Fibroblast of lung (primary cell): ENCODE data around the gene SLC15A1. TPM values are rescaled to one million over a fixed set of nuclear protein-coding genes. Genes with fewer than 3 reads are reported as not detected.
A peak's percentile ranks its signal among the peaks of the same experiment; 100 is the strongest.

ENCODE experiments used
- DNase-seq, 2 donors: peaks; one replicate each; pipeline versions ENCODE4 v3.0.0 to v3.0.0-alpha.2; 2010; ENCODE audit warnings: low read depth in 2 of 2
- H2AFZ ChIP-seq: 2 replicates; pipeline ENCODE4 v1.5.1; 2012; ENCODE audit warnings: low read length, control low read depth, inconsistent platforms
- H3K27ac ChIP-seq: 2 replicates; pipeline ENCODE4 v1.5.1; 2011; ENCODE audit warnings: low read length, control low read depth; ENCODE audit not compliant: insufficient read depth
- H3K27me3 ChIP-seq: 2 replicates; pipeline ENCODE4 v1.5.1; 2011; ENCODE audit warnings: mild to moderate bottlenecking, low read length; ENCODE audit not compliant: control insufficient read depth, insufficient read depth
- H3K36me3 ChIP-seq: 2 replicates; pipeline ENCODE4 v1.5.1; 2011; ENCODE audit warnings: low read length; ENCODE audit not compliant: control insufficient read depth, insufficient read depth
- H3K4me1 ChIP-seq: 2 replicates; pipeline ENCODE4 v1.5.1; 2011; ENCODE audit warnings: low read length; ENCODE audit not compliant: control insufficient read depth, insufficient read depth; ENCODE audit errors: extremely low read depth
- H3K4me2 ChIP-seq: 2 replicates; pipeline ENCODE4 v1.5.1; 2011; ENCODE audit warnings: low read length, control low read depth; ENCODE audit not compliant: insufficient read depth; ENCODE audit errors: extremely low read depth
- H3K4me3 ChIP-seq, 4 experiments: fragments of 200-600 bp in 1 of 4; sonication (generic) in 1 of 4; replicated peaks in 1 of 4; 2 replicates each; pipeline ENCODE4 v1.5.1; 2011 to 2016; ENCODE audit warnings: low read length in 4 of 4, low read depth in 3 of 4, mild to moderate bottlenecking in 3 of 4, control low read depth in 2 of 4, inconsistent platforms in 1 of 4, mixed read lengths in 1 of 4; ENCODE audit not compliant: insufficient read depth in 1 of 4; ENCODE audit errors: control extremely low read depth in 1 of 4
- H3K79me2 ChIP-seq: 2 replicates; pipeline ENCODE4 v1.5.1; 2012; ENCODE audit warnings: mild to moderate bottlenecking, low read length, inconsistent platforms; ENCODE audit not compliant: control insufficient read depth, insufficient read depth
- H3K9ac ChIP-seq: 2 replicates; pipeline ENCODE4 v1.5.1; 2011; ENCODE audit warnings: mild to moderate bottlenecking, low read length, control low read depth; ENCODE audit not compliant: insufficient read depth
- H3K9me3 ChIP-seq: 2 replicates; pipeline ENCODE4 v1.5.1; 2012; ENCODE audit warnings: low read depth, low read length; ENCODE audit not compliant: control insufficient read depth, insufficient read depth
- H4K20me1 ChIP-seq: 2 replicates; pipeline ENCODE4 v1.5.1; 2011; ENCODE audit warnings: low read length; ENCODE audit not compliant: control insufficient read depth, insufficient read depth; ENCODE audit errors: extremely low read depth
- CTCF ChIP-seq, 2 donors: IDR thresholded peaks in 1 of 2; conservative IDR thresholded peaks in 1 of 2; 1 replicate in 1 of 2; 2 replicates in 1 of 2; pipeline ENCODE4 v1.5.1; 2011 to 2012; ENCODE audit warnings: low read length in 2 of 2, control low read depth in 1 of 2, inconsistent platforms in 1 of 2, low read depth in 1 of 2, mild to moderate bottlenecking in 1 of 2
- EZH2 ChIP-seq: IDR thresholded peaks from 2 replicates; pipeline ENCODE4 v1.5.1; 2012; ENCODE audit warnings: low read length, control low read depth, mild to moderate bottlenecking; ENCODE audit errors: missing control alignments
- polyA plus RNA-seq, 2 donors: library from polyadenylated mRNA; depleted of rRNA in 1 of 2; stranded (reverse) in 1 of 2; unstranded in 1 of 2; fragments of >200 nt; gene quantifications; 2 replicates each; pipeline ENCODE4 v1.2.1, GENCODE V29; 2011 to 2012; ENCODE audit warnings: missing spikeins in 1 of 2
- total RNA-seq: library from RNA; depleted of rRNA; stranded (reverse); fragments of >200 nt; gene quantifications from 2 replicates; pipeline ENCODE4 v1.2.1, GENCODE V29; 2014

The SLC15A1 gene
- total and polyA plus RNA-seq, 2 donors (not counting 1 experiment from before 2014, with no cell fraction given) = not detected

- DNase-seq = no peak
- no peaks in the 10 kb centered on the region for H4K20me1 ChIP-seq
- peaks cover 13% of the 10 kb centered on the region for H3K4me1 ChIP-seq
- TF ChIP-seq CTCF (conservative IDR thresholded peaks at IDR 0.05 in 1 of 2, IDR thresholded peaks at IDR 0.05 in 1 of 2; ENCODE audit: low read depth in 1 of 2, low read length in 2 of 2) (no peak), EZH2 (no peak)
- no peak overlapping the region for H3K9ac ChIP-seq
- no peaks in the 10 kb centered on the region for H3K36me3 ChIP-seq
- H3K9me3 ChIP-seq = no peaks in the 10 kb centered on the region
- no peak overlapping the region for H3K27ac ChIP-seq
- no peak overlapping the region for H2AFZ ChIP-seq
- no peaks in the 10 kb centered on the region for H3K27me3 ChIP-seq
- no peak overlapping the region for H3K4me2 ChIP-seq
- no peak overlapping the region for H3K4me3 ChIP-seq
- no peaks in the 10 kb centered on the region for H3K79me2 ChIP-seq
Observed at GRCh38 chr13:98796798-98797197, 44.3 kb upstream of the SLC15A1 start.

- H2AFZ ChIP-seq = no peak overlapping the region
- H3K9ac ChIP-seq = no peak overlapping the region
- no peaks in the 10 kb centered on the region for H3K79me2 ChIP-seq
- H3K9me3 ChIP-seq = no peaks in the 10 kb centered on the region
- H3K27ac ChIP-seq = no peak overlapping the region
- no peaks in the 10 kb centered on the region for H3K27me3 ChIP-seq
- peaks cover 13% of the 10 kb centered on the region for H3K4me1 ChIP-seq
- no peak overlapping the region for H3K4me2 ChIP-seq
- TF ChIP-seq EZH2 (no peak), CTCF (conservative IDR thresholded peaks at IDR 0.05 in 1 of 2, IDR thresholded peaks at IDR 0.05 in 1 of 2; ENCODE audit: low read depth in 1 of 2, low read length in 2 of 2) (peak in 1 of 2 donors; percentile 9)
- no peak for DNase-seq
- H3K4me3 ChIP-seq = no peak overlapping the region
- no peaks in the 10 kb centered on the region for H4K20me1 ChIP-seq
- H3K36me3 ChIP-seq = no peaks in the 10 kb centered on the region
Observed at GRCh38 chr13:98796191-98796590, 43.7 kb upstream of the SLC15A1 start.

- Histone ChIP-seq H3K4me1 (peaks cover 13% of the 10 kb centered on the region), H3K9ac (no peak overlapping the region), H3K4me3 (no peak overlapping the region), H3K27me3 (no peaks in the 10 kb centered on the region), H3K36me3 (no peaks in the 10 kb centered on the region), H3K9me3 (no peaks in the 10 kb centered on the region), H3K79me2 (no peaks in the 10 kb centered on the region), H4K20me1 (no peaks in the 10 kb centered on the region), H2AFZ (no peak overlapping the region), H3K27ac (no peak overlapping the region), H3K4me2 (no peak overlapping the region)
- no peak for DNase-seq
- TF ChIP-seq EZH2 = no peak
- no peak for TF ChIP-seq CTCF (conservative IDR thresholded peaks at IDR 0.05 in 1 of 2, IDR thresholded peaks at IDR 0.05 in 1 of 2; ENCODE audit: low read depth in 1 of 2, low read length in 2 of 2)
Observed at GRCh38 chr13:98795220-98795619, 42.7 kb upstream of the SLC15A1 start.
